Measurements from ENCODE around the gene MTIF2. TPM values are rescaled to one million over a fixed set of nuclear protein-coding genes. Genes with fewer than 3 reads are reported as not detected.
A peak's percentile ranks its signal among the peaks of the same experiment; 100 is the strongest.
"Not testable (repeated sequence)": the region's sequence is repeated elsewhere in the genome, so short reads cannot be mapped to it uniquely, and the experiment has no call there.

Gene MTIF2
- polyA plus RNA-seq, 2 of the 4 experiments (the other 2 are of a cell fraction) = 47.2 to 91.6 TPM

DNA sequence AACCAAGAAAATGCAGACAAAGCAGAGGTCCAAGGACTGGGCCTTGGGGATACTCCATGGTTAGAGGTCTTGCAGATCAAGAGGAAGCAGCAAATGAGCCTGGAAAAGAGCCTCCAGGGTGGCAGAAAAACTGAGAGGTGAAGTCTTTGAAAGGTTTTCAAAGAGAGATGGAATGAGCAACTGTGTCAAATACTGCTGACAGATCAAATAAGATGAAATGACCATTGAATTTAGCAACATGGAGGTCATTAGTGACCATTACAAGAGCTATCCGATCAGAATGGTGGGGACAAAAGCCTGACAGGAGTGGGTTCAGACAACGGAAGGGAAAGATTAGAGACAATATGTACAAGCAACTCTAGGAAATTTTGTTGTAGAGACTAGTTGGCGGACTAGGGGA lies 38.5 kb downstream of the MTIF2 start:
- Histone ChIP-seq H3K4me2 (peak overlapping the region; percentile 64), H3K4me1 (peaks cover 29% of the 10 kb centered on the region), H3K4me3 (0 out of 3 replicates have a peak overlapping the region, but pooled peaks have one; percentile 82), H3K27ac (no peak overlapping the region; a peak in 1 of 6 replicates), H3K9me3 (no peaks in the 10 kb centered on the region)
- CTCF ChIA-PET = interaction anchor here (0.6 to 1.2 kb wide), 2 partner anchors 43 to 704 kb away, joined by 3 read pairs; no protein-coding TSS in a partner anchor
- 93% methylated on average over 3 of the region's 3 CpGs for WGBS (ENCODE audit: missing lambda C conversion rate)
- ATAC-seq = no peak
- no peak for DNase-seq (ENCODE audit: low read depth in 1 of 2, low spot score in 1 of 2)
- TF ChIP-seq FOSL2 (IDR thresholded peaks at IDR 0.05) (no peak), FOSL2 (CRISPR knock-in tag; IDR thresholded peaks at IDR 0.05) (no peak), MAFK (IDR thresholded peaks at IDR 0.05; ENCODE audit: partially characterized antibody) (peak; percentile 86), MAZ (IDR thresholded peaks at IDR 0.05; ENCODE audit: borderline replicate concordance, low read depth, low read length) (no peak), ZSCAN20 (CRISPR knock-in tag; IDR thresholded peaks at IDR 0.05) (no peak), TP53 (CRISPR knock-in tag; IDR thresholded peaks at IDR 0.05) (0 out of 2 replicates have a peak, but pooled peaks have one; percentile 19)
- POLR2A ChIA-PET = interaction anchor here (1.2 kb wide), 1 partner anchor 180 kb away, joined by 4 read pairs; the partner anchor contains the start of gene RTN4
- FAIRE-seq = no peak

DNA sequence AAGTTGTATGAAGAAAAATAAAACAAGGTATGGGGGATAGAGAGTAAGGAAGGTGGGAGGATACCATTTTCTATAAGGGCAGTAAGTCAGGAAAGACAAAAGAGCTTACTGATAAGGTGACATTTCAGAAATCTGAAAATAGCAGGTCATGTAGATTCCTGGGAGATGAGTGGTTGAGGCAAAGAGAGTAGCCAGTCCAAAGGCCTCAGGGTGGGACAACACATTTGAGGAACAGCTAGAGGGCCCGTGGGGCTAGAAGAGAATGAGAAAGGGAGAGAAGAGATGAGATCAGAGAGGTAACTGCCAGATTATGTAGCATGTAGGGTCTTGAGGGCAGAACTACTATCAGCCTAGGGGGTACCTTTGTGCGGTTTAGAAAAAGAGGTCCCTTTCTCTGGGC lies 39.8 kb downstream of the MTIF2 start:
- TF ChIP-seq RCOR1 (IDR thresholded peaks at IDR 0.05; ENCODE audit: low read depth, low read length) (no peak), JUNB (IDR thresholded peaks at IDR 0.05) (no peak), MAFK (IDR thresholded peaks at IDR 0.05; ENCODE audit: partially characterized antibody) (no peak), HOXB5 (CRISPR knock-in tag; IDR thresholded peaks at IDR 0.05) (no peak), RARB (CRISPR knock-in tag; IDR thresholded peaks at IDR 0.05) (no peak), CEBPB (IDR thresholded peaks at IDR 0.05) (no peak), ZNF302 (CRISPR knock-in tag; IDR thresholded peaks at IDR 0.05) (no peak), PHF8 (IDR thresholded peaks at IDR 0.05; ENCODE audit: borderline replicate concordance, low read depth) (no peak), NFE2L2 (conservative IDR thresholded peaks at IDR 0.05; ENCODE audit: low read length) (no peak)
- TF ChIP-seq, protein P1, sequence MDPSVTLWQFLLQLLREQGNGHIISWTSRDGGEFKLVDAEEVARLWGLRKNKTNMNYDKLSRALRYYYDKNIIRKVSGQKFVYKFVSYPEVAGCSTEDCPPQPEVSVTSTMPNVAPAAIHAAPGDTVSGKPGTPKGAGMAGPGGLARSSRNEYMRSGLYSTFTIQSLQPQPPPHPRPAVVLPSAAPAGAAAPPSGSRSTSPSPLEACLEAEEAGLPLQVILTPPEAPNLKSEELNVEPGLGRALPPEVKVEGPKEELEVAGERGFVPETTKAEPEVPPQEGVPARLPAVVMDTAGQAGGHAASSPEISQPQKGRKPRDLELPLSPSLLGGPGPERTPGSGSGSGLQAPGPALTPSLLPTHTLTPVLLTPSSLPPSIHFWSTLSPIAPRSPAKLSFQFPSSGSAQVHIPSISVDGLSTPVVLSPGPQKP (IDR thresholded peaks at IDR 0.05; ENCODE audit: low read depth, low read length) = no peak
- TF ChIP-seq, protein P2, sequence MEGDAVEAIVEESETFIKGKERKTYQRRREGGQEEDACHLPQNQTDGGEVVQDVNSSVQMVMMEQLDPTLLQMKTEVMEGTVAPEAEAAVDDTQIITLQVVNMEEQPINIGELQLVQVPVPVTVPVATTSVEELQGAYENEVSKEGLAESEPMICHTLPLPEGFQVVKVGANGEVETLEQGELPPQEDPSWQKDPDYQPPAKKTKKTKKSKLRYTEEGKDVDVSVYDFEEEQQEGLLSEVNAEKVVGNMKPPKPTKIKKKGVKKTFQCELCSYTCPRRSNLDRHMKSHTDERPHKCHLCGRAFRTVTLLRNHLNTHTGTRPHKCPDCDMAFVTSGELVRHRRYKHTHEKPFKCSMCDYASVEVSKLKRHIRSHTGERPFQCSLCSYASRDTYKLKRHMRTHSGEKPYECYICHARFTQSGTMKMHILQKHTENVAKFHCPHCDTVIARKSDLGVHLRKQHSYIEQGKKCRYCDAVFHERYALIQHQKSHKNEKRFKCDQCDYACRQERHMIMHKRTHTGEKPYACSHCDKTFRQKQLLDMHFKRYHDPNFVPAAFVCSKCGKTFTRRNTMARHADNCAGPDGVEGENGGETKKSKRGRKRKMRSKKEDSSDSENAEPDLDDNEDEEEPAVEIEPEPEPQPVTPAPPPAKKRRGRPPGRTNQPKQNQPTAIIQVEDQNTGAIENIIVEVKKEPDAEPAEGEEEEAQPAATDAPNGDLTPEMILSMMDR (IDR thresholded peaks at IDR 0.05) = no peak
- H3K4me1 ChIP-seq = peaks cover 16% of the 10 kb centered on the region
- POLR2A ChIA-PET = no interaction called here
- no peak overlapping the region for H3K4me3 ChIP-seq
- ATAC-seq (no peak), DNase-seq (ENCODE audit: low read depth in 1 of 2, low spot score in 1 of 2) (no peak), FAIRE-seq (no peak)
- H3K27ac ChIP-seq = no peak overlapping the region
- WGBS (ENCODE audit: missing lambda C conversion rate) = 75% methylated on average over 2 of the region's 2 CpGs
- CTCF ChIA-PET = interaction anchor here (1.2 kb wide), 1 partner anchor 42 kb away, joined by 3 read pairs; no protein-coding TSS in a partner anchor
- no peaks in the 10 kb centered on the region for H3K9me3 ChIP-seq
- no peak overlapping the region for H3K4me2 ChIP-seq

DNA sequence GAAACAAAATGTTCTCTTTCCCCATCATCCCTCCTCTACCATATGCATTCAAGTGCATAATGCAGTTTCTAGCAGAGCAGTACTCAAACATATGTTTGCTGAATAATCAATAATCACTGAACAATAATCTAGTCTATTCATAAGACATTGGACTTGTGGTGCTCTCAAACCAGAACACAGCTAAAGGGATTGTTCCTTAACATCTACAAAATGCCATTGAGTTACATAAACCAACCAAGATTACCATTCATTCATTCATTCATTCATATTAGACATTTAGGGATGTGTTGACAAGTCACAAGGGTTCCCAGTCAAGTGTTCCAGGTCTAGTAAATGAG lies 40.8 kb downstream of the MTIF2 start:
- TF ChIP-seq TFCP2L1 (CRISPR knock-in tag; IDR thresholded peaks at IDR 0.05) (no peak), HOXB5 (CRISPR knock-in tag; IDR thresholded peaks at IDR 0.05) (no peak), MAFK (IDR thresholded peaks at IDR 0.05; ENCODE audit: partially characterized antibody) (peak; percentile 69)
- Histone ChIP-seq H3K9me3 (no peaks in the 10 kb centered on the region), H3K4me3 (no peak overlapping the region), H3K4me2 (no peak overlapping the region), H3K27ac (no peak overlapping the region), H3K4me1 (peaks cover 10% of the 10 kb centered on the region; the same call in 1 of the 3 replicates)
- ATAC-seq (no peak), DNase-seq (ENCODE audit: low read depth in 1 of 2, low spot score in 1 of 2) (no peak), FAIRE-seq (no peak)
- CTCF ChIA-PET = no interaction called here
- POLR2A ChIA-PET = no interaction called here

DNA sequence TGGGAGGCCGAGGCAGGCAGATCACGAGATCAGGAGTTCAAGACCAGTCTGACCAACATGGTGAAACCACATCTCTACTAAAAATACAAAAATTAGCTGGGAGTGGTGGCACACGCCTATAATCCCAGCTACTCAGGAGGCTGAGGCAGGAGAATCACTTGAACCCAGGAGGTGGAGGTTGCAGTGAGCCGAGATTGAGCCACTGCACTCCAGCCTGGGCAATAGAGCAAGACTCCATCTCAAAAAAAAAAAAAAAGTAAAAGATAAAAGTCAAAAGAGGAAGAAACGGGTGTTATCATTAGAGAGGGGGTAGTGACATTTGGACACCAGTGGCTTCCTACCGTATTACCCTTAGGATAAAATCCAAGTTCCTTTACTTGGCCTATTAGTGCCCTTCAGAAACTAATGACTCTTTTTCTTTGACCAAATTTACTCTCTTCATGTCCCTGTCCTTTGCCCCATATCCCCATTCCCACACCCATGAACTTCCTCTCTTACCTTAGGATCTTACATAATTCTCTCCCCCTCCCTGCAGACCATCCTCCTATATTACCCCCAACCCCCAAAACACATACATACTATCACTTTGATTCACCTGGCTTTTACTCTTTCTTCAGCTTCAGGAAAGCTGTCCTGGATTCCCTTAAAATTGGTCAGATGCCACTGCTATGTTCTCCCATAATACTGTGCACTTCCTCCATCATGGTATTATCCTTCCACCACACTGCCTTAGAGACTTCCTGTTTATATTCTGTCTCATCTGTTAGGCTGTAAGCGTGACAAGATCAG lies 41.4 kb downstream of the MTIF2 start:
- H3K27ac ChIP-seq; POLR2A ChIA-PET; FAIRE-seq; H3K4me3 ChIP-seq; DNase-seq (ENCODE audit: low read depth in 1 of 2, low spot score in 1 of 2); H3K4me2 ChIP-seq; H3K9me3 ChIP-seq; CTCF ChIA-PET; ATAC-seq: not testable (repeated sequence)
- H3K4me1 ChIP-seq = peaks cover 12% of the 10 kb centered on the region; the same call in 2 of the 3 replicates
- WGBS (ENCODE audit: missing lambda C conversion rate) = 89% methylated on average over 7 of the region's 7 CpGs
